Keratinocyte (primary cell): ENCODE results near the gene ZNF148. TPM values are rescaled to one million over a fixed set of nuclear protein-coding genes. Genes with fewer than 3 reads are reported as not detected.
A peak's percentile ranks its signal among the peaks of the same experiment; 100 is the strongest.

Experiments
- DNase-seq: peaks from one replicate; pipeline ENCODE4 v3.0.0-alpha.2; 2011; ENCODE audit warnings: low read depth, missing footprints, low spot score
- FAIRE-seq: peaks from 2 replicates; lab custom pipeline; 2011; peaks lifted over from hg19 to GRCh38; lab: Jason Lieb, UNC
- H2AFZ ChIP-seq: 2 replicates; pipeline ENCODE4 v1.6.0; 2012; ENCODE audit warnings: low read length, control low read depth, inconsistent platforms; ENCODE audit not compliant: control insufficient read depth
- H3K27ac ChIP-seq: 2 replicates; pipeline ENCODE4 v1.5.1; 2011; ENCODE audit warnings: low read length; ENCODE audit not compliant: control insufficient read depth, insufficient read depth
- H3K27me3 ChIP-seq: 3 replicates; pipeline ENCODE4 v1.6.0; 2011; ENCODE audit warnings: low read length; ENCODE audit not compliant: control insufficient read depth, insufficient read depth; ENCODE audit errors: extremely low read depth
- H3K36me3 ChIP-seq, 2 experiments: 2 replicates in 1 of 2; 3 replicates in 1 of 2; pipeline ENCODE4 v1.5.1; 2011; ENCODE audit warnings: low read length in 2 of 2, mild to moderate bottlenecking in 1 of 2; ENCODE audit not compliant: control insufficient read depth in 2 of 2, insufficient read depth in 2 of 2; ENCODE audit errors: extremely low read depth in 1 of 2
- H3K4me1 ChIP-seq: 3 replicates; pipeline ENCODE4 v1.5.1; 2011; ENCODE audit warnings: low read length; ENCODE audit not compliant: control insufficient read depth, insufficient read depth; ENCODE audit errors: extremely low read depth
- H3K4me2 ChIP-seq: 3 replicates; pipeline ENCODE4 v1.6.0; 2011; ENCODE audit warnings: low read depth, low read length; ENCODE audit not compliant: control insufficient read depth, insufficient read depth; ENCODE audit errors: extremely low read depth
- H3K4me3 ChIP-seq, 3 experiments: fragments of 200-600 bp in 1 of 3; sonication (generic) in 1 of 3; 2 replicates in 2 of 3; 3 replicates in 1 of 3; pipeline ENCODE4 v1.5.1; 2011 to 2016; ENCODE audit warnings: low read length in 3 of 3, mild to moderate bottlenecking in 3 of 3, control low read depth in 2 of 3, inconsistent platforms in 1 of 3, low read depth in 1 of 3, mixed read lengths in 1 of 3, mixed run types in 1 of 3, moderate library complexity in 1 of 3; ENCODE audit not compliant: control insufficient read depth in 2 of 3, insufficient read depth in 2 of 3; ENCODE audit errors: extremely low read depth in 1 of 3
- H3K79me2 ChIP-seq: 2 replicates; pipeline ENCODE4 v1.6.0; 2012; ENCODE audit warnings: low read length; ENCODE audit not compliant: control insufficient read depth, insufficient read depth
- H3K9ac ChIP-seq: 3 replicates; pipeline ENCODE4 v1.6.0; 2011; ENCODE audit warnings: low read length; ENCODE audit not compliant: control insufficient read depth, insufficient read depth; ENCODE audit errors: extremely low read depth
- H3K9me1 ChIP-seq: 3 replicates; pipeline ENCODE4 v1.6.0; 2011; ENCODE audit warnings: low read length; ENCODE audit not compliant: control insufficient read depth, insufficient read depth; ENCODE audit errors: extremely low read depth
- H3K9me3 ChIP-seq: 2 replicates; pipeline ENCODE4 v1.5.1; 2012; ENCODE audit warnings: low read depth, low read length; ENCODE audit not compliant: control insufficient read depth
- H4K20me1 ChIP-seq: 3 replicates; pipeline ENCODE4 v1.6.0; 2011; ENCODE audit warnings: low read length; ENCODE audit not compliant: control insufficient read depth, insufficient read depth; ENCODE audit errors: extremely low read depth
- EZH2 ChIP-seq: IDR thresholded peaks from one replicate; pipeline ENCODE4 v1.6.1; 2012; ENCODE audit warnings: inconsistent platforms, mild to moderate bottlenecking, low read length, moderate library complexity
- dilution Hi-C: fragments of 300-500 bp; cut with MboI; formaldehyde crosslinking; loops from one replicate; pipeline ENCODE4 v1.7.0; 2020; ENCODE audit warnings: low sequenced_read_pairs; ENCODE audit not compliant: extremely low pct_ligation_motif_present
- polyA plus RNA-seq, 5 experiments: library from polyadenylated mRNA; depleted of rRNA in 3 of 5; stranded (reverse) in 3 of 5; stranded (forward) in 1 of 5; unstranded in 1 of 5; fragments of >200 nt; gene quantifications; 1 replicate in 1 of 5; 2 replicates in 3 of 5; 3 replicates in 1 of 5; pipeline versions ENCODE4 v1.2.1 to v1.2.3, GENCODE V29; 2011 to 2012; ENCODE audit warnings: missing spikeins in 2 of 5, low read depth in 1 of 5, low replicate concordance in 1 of 5
- TF ChIP-seq, protein P1 (sequence below), 3 experiments: IDR thresholded peaks in 1 of 3; conservative IDR thresholded peaks in 1 of 3; optimal IDR thresholded peaks in 1 of 3; 2 replicates in 2 of 3; 3 replicates in 1 of 3; pipeline versions ENCODE3 to v1.5.1; 2011; ENCODE audit warnings: low read length in 3 of 3, mild to moderate bottlenecking in 3 of 3, moderate library complexity in 2 of 3, control low read depth in 1 of 3, inconsistent platforms in 1 of 3; ENCODE audit not compliant: insufficient read depth in 2 of 3; ENCODE audit errors: extremely low read depth in 1 of 3

Gene ZNF148
- polyA plus RNA-seq, 1 donor (not counting 4 experiments of a cell fraction or from before 2014, with no cell fraction given), result 21.4 TPM

DNA sequence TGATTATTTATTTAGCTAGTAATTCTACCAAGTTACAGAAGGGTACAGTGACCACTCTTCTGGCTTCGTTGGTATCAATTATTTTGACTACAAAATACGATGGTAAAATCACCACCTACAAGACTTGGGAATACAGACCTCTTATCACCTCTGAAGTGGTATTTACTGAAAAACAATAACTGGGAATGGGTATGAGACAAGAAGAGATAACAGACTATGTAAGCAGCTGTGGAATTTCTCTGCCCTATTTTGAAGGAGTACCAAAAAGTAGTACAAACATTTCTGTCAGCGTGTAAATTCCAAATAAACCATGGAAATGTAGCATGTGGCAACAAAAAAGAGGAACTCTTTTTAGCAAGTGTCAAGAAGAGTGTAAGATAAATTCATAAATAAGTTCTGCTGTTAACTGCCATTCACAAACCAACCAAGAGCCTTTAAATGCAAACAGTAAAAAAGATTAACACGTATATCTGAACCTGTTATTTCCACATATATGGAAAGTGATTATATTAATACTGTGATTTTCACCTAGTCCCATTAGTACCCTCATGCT, 85.6 kb downstream of the ZNF148 start:
- Histone ChIP-seq H3K4me2 (no peak overlapping the region), H4K20me1 (no peaks in the 10 kb centered on the region), H3K9ac (no peak overlapping the region), H3K4me3 (no peak overlapping the region), H2AFZ (no peak overlapping the region), H3K27me3 (no peaks in the 10 kb centered on the region), H3K4me1 (no peaks in the 10 kb centered on the region), H3K36me3 (peaks cover 4 to 10% of the 10 kb centered on the region in 2 experiments), H3K27ac (no peak overlapping the region), H3K9me1 (no peaks in the 10 kb centered on the region), H3K79me2 (peaks cover 9% of the 10 kb centered on the region), H3K9me3 (no peaks in the 10 kb centered on the region)
- TF ChIP-seq EZH2, result no peak
- TF ChIP-seq, protein P1, sequence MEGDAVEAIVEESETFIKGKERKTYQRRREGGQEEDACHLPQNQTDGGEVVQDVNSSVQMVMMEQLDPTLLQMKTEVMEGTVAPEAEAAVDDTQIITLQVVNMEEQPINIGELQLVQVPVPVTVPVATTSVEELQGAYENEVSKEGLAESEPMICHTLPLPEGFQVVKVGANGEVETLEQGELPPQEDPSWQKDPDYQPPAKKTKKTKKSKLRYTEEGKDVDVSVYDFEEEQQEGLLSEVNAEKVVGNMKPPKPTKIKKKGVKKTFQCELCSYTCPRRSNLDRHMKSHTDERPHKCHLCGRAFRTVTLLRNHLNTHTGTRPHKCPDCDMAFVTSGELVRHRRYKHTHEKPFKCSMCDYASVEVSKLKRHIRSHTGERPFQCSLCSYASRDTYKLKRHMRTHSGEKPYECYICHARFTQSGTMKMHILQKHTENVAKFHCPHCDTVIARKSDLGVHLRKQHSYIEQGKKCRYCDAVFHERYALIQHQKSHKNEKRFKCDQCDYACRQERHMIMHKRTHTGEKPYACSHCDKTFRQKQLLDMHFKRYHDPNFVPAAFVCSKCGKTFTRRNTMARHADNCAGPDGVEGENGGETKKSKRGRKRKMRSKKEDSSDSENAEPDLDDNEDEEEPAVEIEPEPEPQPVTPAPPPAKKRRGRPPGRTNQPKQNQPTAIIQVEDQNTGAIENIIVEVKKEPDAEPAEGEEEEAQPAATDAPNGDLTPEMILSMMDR (optimal IDR thresholded peaks at IDR 0.05 in 1 of 3, IDR thresholded peaks at IDR 0.05 in 1 of 3, conservative IDR thresholded peaks at IDR 0.05 in 1 of 3; ENCODE audit: extremely low read depth in 1 of 3, insufficient read depth in 2 of 3, low read length in 3 of 3), result no peak
- FAIRE-seq, result peak; percentile 20
- dilution Hi-C loops, result no loop called here
- DNase-seq, result no peak

DNA sequence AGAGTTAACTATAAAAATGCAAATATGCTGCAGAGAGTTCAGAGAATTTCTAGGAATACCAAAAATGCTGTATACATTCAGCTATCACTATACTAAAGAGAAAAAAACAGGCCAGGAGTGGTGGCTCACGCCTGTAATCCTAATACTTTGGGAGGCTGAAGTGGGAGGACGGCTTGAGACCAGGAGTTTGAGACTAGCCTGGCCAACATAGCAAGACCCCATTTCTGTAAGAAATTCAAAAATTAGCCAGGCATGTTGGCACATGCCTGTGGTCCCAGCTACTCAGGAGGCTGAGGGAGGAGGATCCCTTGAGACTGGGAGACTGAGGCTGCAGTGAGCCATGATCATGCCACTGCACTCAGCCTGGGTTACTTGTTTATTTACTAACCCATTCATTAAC, 87.9 kb downstream of the ZNF148 start:
- Histone ChIP-seq H3K4me1 (no peaks in the 10 kb centered on the region), H3K27me3 (no peaks in the 10 kb centered on the region), H3K4me2 (no peak overlapping the region), H2AFZ (no peak overlapping the region), H3K9me3 (no peaks in the 10 kb centered on the region), H3K9ac (no peak overlapping the region), H3K27ac (no peak overlapping the region), H3K79me2 (no peaks in the 10 kb centered on the region), H3K9me1 (no peaks in the 10 kb centered on the region), H4K20me1 (no peaks in the 10 kb centered on the region), H3K4me3 (no peak overlapping the region), H3K36me3 (peaks cover 4 to 10% of the 10 kb centered on the region in 2 experiments)
- dilution Hi-C loops, result no loop called here
- no peak for TF ChIP-seq EZH2
- TF ChIP-seq, protein P1 (optimal IDR thresholded peaks at IDR 0.05 in 1 of 3, IDR thresholded peaks at IDR 0.05 in 1 of 3, conservative IDR thresholded peaks at IDR 0.05 in 1 of 3; ENCODE audit: extremely low read depth in 1 of 3, insufficient read depth in 2 of 3, low read length in 3 of 3), result no peak
- DNase-seq (no peak), FAIRE-seq (no peak)
